DND-41 (cell line): ENCODE results near the gene DNAJC4.

Experiments used
- ATAC-seq: fragments of 200-7000 bp; cut with Tn5 transposase; 3 replicates; pipeline ENCODE4 v1.9.1; 2021; ENCODE audit warnings: low read depth; ENCODE audit not compliant: insufficient read depth
- DNase-seq: peaks from one replicate; pipeline ENCODE4 v3.0.0-alpha.2; 2020
- H2AFZ ChIP-seq: 2 replicates; pipeline ENCODE4 v1.6.0; 2012; ENCODE audit warnings: low read depth, low read length
- H3K27ac ChIP-seq: 2 replicates; pipeline ENCODE4 v1.5.1; 2012; ENCODE audit warnings: low read length, inconsistent platforms
- H3K27me3 ChIP-seq: fragments of 200-600 bp; sonication (generic); 2 replicates; pipeline ENCODE4 v1.6.0; 2012; ENCODE audit warnings: low read length, mild to moderate bottlenecking, inconsistent platforms; ENCODE audit not compliant: insufficient read depth, poor library complexity
- H3K36me3 ChIP-seq: 2 replicates; pipeline ENCODE4 v1.5.1; 2012; ENCODE audit warnings: low read length, inconsistent platforms; ENCODE audit not compliant: insufficient read depth
- H3K4me1 ChIP-seq: 2 replicates; pipeline ENCODE4 v1.5.1; 2012; ENCODE audit warnings: mild to moderate bottlenecking, low read length; ENCODE audit not compliant: insufficient read depth
- H3K4me2 ChIP-seq: 2 replicates; pipeline ENCODE4 v1.6.0; 2012; ENCODE audit warnings: mild to moderate bottlenecking, moderate library complexity, low read length, inconsistent platforms; ENCODE audit not compliant: insufficient read depth
- H3K4me3 ChIP-seq, 2 experiments: fragments of 200-600 bp in 1 of 2; shearing (Covaris generic) in 1 of 2; 2 replicates each; pipeline ENCODE4 v1.5.1; 2012 to 2016; ENCODE audit warnings: inconsistent platforms in 2 of 2, low read length in 2 of 2, mild to moderate bottlenecking in 2 of 2, low read depth in 1 of 2, moderate library complexity in 1 of 2
- H3K79me2 ChIP-seq: 2 replicates; pipeline ENCODE4 v1.6.0; 2012; ENCODE audit warnings: low read length, inconsistent platforms; ENCODE audit not compliant: insufficient read depth
- H3K9ac ChIP-seq: 2 replicates; pipeline ENCODE4 v1.6.0; 2012; ENCODE audit warnings: low read depth, mild to moderate bottlenecking, inconsistent platforms, low read length, moderate library complexity
- H3K9me3 ChIP-seq: 2 replicates; pipeline ENCODE4 v1.5.1; 2012; ENCODE audit warnings: low read length, moderate library complexity, mild to moderate bottlenecking, inconsistent platforms; ENCODE audit not compliant: insufficient read depth, severe bottlenecking
- H4K20me1 ChIP-seq: 2 replicates; pipeline ENCODE4 v1.6.0; 2012; ENCODE audit warnings: low read length; ENCODE audit not compliant: insufficient read depth
- EZH2 ChIP-seq: IDR thresholded peaks from 3 replicates; pipeline ENCODE4 v1.6.1; 2012; ENCODE audit warnings: borderline replicate concordance, low read depth, mild to moderate bottlenecking, moderate library complexity, low read length, inconsistent platforms; ENCODE audit not compliant: severe bottlenecking
- TF ChIP-seq, protein P1 (sequence below): IDR thresholded peaks from 2 replicates; pipeline ENCODE4 v1.5.1; 2012; ENCODE audit warnings: borderline replicate concordance, low read length, moderate library complexity, mild to moderate bottlenecking; ENCODE audit not compliant: poor library complexity, severe bottlenecking; ENCODE audit errors: extremely low read depth

Gene DNAJC4

DNA sequence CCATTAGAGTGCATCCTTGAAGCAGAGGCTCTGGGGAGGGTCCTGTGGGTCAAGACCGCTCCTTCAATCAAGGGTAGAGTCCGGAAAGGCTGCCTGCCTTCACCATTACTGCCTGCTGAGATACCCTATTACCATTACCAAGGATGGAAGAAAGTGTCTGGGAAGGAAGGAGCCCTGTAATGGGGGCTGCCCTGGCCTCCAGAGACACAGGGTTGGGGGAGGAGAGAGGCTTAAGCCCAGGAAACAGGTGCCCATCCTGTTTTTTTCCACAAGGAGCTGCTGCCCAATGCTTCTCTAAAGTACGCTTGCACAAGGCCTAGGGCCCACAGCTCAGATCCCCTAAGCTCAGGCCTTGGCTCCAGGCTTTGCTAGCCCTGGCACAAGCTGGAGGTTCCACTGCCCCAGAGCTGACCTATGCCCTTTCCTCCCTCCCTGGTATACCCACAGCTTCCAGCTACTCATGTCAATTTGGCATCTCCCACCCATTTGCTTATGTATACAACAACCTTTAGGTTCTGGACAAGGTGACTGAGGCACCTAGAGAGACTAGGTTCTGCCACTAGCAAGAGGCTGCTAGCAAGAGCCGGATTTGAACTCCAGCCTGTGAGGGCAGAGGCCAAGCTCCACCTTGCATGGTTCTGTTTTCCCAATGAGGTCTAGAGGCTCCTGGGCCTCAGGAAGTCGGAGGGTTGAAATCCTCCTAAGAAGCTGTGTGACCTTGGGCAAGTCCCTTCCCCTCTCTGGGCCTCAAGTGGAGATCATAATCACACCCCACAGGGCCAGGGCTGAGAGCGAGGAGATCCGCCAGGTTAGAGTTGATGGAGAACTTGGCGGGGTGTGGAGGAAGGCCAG, 19.4 kb downstream of the DNAJC4 start:
- peaks cover 17% of the 10 kb centered on the region for H4K20me1 ChIP-seq
- no peak overlapping the region for H3K9ac ChIP-seq
- peaks cover 10% of the 10 kb centered on the region for H3K36me3 ChIP-seq
- H2AFZ ChIP-seq: no peak overlapping the region
- H3K4me2 ChIP-seq: no peak overlapping the region
- H3K9me3 ChIP-seq: no peaks in the 10 kb centered on the region
- no peaks in the 10 kb centered on the region for H3K27me3 ChIP-seq
- H3K4me3 ChIP-seq: no peak overlapping the region
- H3K27ac ChIP-seq: no peak overlapping the region
- no peak for ATAC-seq
- DNase-seq: no peak
- H3K79me2 ChIP-seq: peaks cover 22% of the 10 kb centered on the region
- peaks cover 44% of the 10 kb centered on the region for H3K4me1 ChIP-seq
- TF ChIP-seq, protein P1, sequence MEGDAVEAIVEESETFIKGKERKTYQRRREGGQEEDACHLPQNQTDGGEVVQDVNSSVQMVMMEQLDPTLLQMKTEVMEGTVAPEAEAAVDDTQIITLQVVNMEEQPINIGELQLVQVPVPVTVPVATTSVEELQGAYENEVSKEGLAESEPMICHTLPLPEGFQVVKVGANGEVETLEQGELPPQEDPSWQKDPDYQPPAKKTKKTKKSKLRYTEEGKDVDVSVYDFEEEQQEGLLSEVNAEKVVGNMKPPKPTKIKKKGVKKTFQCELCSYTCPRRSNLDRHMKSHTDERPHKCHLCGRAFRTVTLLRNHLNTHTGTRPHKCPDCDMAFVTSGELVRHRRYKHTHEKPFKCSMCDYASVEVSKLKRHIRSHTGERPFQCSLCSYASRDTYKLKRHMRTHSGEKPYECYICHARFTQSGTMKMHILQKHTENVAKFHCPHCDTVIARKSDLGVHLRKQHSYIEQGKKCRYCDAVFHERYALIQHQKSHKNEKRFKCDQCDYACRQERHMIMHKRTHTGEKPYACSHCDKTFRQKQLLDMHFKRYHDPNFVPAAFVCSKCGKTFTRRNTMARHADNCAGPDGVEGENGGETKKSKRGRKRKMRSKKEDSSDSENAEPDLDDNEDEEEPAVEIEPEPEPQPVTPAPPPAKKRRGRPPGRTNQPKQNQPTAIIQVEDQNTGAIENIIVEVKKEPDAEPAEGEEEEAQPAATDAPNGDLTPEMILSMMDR: no peak
- no peak for TF ChIP-seq EZH2

DNA sequence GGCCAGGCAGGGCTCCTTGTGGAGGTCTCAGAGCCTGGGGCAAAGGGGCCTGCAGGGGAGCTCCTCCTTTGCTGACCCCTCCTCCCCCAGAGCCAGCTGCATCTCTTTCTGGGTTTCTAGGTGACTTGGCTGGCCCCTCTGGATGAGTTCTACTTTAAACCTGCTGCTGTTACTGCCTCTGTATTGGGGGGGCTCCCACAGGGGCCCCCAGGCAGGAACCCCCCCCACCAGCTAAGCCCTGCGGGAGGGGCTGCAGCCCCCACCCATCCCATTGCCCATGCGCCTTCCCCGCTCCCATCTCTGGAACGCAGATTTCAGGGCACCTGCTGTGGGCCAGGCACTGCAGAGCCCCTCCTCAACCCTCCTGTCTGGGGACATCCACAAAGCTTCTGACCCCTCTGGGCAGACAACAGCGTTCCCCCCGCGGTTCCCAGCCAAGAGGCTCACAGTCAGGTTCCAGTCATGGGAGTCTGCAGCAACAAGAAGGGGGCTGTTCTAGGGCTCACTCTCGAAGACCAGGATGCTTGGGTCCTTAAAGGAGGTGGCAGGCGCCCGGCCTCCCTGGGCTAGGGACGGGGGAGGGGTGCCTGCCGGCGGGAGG, 20.2 kb downstream of the DNAJC4 start:
- TF ChIP-seq, protein P1: no peak
- no peak for TF ChIP-seq EZH2
- peak overlapping the region; percentile 63; the same call in 1 of the 2 replicates for H3K27ac ChIP-seq
- H3K36me3 ChIP-seq: peaks cover 11% of the 10 kb centered on the region
- H3K27me3 ChIP-seq: no peaks in the 10 kb centered on the region
- H3K9me3 ChIP-seq: no peaks in the 10 kb centered on the region
- peak overlapping the region; percentile 14 to 77; a peak in 3 of 4 replicates for H3K4me3 ChIP-seq
- H3K4me2 ChIP-seq: peak overlapping the region; percentile 99
- peak overlapping the region; percentile 97 for H2AFZ ChIP-seq
- peaks cover 37% of the 10 kb centered on the region for H3K4me1 ChIP-seq
- H4K20me1 ChIP-seq: peaks cover 10% of the 10 kb centered on the region; the same call in 1 of the 2 replicates
- ATAC-seq: no peak
- H3K79me2 ChIP-seq: peaks cover 14% of the 10 kb centered on the region
- DNase-seq: no peak
- H3K9ac ChIP-seq: peak overlapping the region; percentile 69

DNA sequence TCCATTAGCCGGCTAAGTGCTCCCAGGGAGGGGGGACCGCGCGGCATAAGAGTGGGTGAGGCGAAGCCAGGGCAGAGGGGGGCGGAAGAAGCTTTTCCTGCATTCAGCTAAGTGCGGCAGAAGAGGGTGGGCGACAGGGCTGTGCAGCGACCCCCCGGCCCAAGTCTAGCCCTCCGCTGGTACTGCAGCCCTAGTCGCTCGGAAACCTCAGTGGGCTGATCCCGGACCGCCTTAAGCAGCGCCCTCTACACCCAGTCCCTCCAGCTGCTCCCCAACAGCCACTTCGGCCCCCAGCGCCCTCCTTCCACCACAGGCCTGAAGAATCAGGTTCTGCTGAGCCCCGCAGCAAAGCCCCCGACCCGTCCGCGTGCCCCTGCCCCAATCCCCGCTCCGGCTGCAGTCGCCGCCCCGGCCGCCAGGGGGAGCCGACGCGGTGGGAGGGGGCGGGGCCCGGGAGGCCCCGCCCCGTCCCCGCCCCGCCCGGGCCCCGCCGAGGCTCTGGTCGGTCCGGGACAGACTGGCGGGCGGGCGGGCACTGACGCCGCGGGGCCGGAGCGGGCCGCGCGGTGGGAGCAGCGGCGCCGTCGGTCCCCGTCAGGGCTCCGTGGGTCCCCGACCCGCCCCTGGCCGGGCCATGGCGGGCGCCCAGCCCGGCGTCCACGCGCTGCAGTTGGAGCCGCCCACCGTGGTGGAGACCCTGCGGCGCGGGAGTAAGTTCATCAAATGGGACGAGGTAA, 20.8 kb downstream of the DNAJC4 start, which contains the start of gene PLCB3:
TSS of gene PLCB3 (plus strand) at position 515 of the 737 bp plus-strand sequence. CDS start at position 635, 120 bp downstream.
- TF ChIP-seq, protein P1: peak; percentile 76
- TF ChIP-seq EZH2: no peak
- peaks cover 32% of the 10 kb centered on the region for H3K4me1 ChIP-seq
- peak within 1 kb of the TSS; percentile 97 for H2AFZ ChIP-seq
- H3K9ac ChIP-seq: peak within 1 kb of the TSS; percentile 69
- H4K20me1 ChIP-seq: peaks cover 7% of the 10 kb centered on the region; the same call in 1 of the 2 replicates
- H3K36me3 ChIP-seq: peaks cover 17% of the 10 kb centered on the region
- H3K4me3 ChIP-seq: peak within 1 kb of the TSS; percentile 64 to 77; a peak in 3 of 4 replicates
- peak within 1 kb of the TSS; percentile 65 for H3K27ac ChIP-seq
- H3K27me3 ChIP-seq: no peaks in the 10 kb centered on the region
- H3K9me3 ChIP-seq: no peaks in the 10 kb centered on the region
- ATAC-seq (peak; percentile 56), DNase-seq (peak; percentile 68)
- peaks cover 8% of the 10 kb centered on the region for H3K79me2 ChIP-seq
- H3K4me2 ChIP-seq: peak within 1 kb of the TSS; percentile 99
